ENCODE results near the gene HIPK1. TPM values are rescaled to one million over a fixed set of nuclear protein-coding genes. Genes with fewer than 3 reads are reported as not detected.

Gene HIPK1
- total and polyA plus RNA-seq, 2 experiments from 2014 or later, result 8.7 to 31.6 TPM

- H2AFZ ChIP-seq, result no peak overlapping the region
- no peak for DNase-seq (ENCODE audit: low spot score)
- H3K36me3 ChIP-seq (replicated peaks; ENCODE audit: insufficient read depth, low read depth), result no peaks in the 10 kb centered on the region
- TF ChIP-seq EZH2phosphoT487 (IDR thresholded peaks at IDR 0.05; ENCODE audit: low read depth, severe bottlenecking, unreplicated experiment), result no peak
- no peak for TF ChIP-seq CTCF (IDR thresholded peaks at IDR 0.05; ENCODE audit: poor library complexity)
- TF ChIP-seq EZH2 (IDR thresholded peaks at IDR 0.05; ENCODE audit: borderline replicate concordance), result no peak
- H4K20me1 ChIP-seq (ENCODE audit: insufficient read depth, poor library complexity, severe bottlenecking), result no peaks in the 10 kb centered on the region
- 74% methylated on average over 5 of the region's 5 CpGs for WGBS (ENCODE audit: low lambda C conversion rate, missing lambda C conversion rate)
- H3K79me2 ChIP-seq, result no peaks in the 10 kb centered on the region
- H3K4me2 ChIP-seq, result no peak overlapping the region
- H3K4me3 ChIP-seq, result no peak overlapping the region
- H3K27ac ChIP-seq, result no peak overlapping the region
- H3K9me3 ChIP-seq (ENCODE audit: low read depth), result peaks cover 9% of the 10 kb centered on the region
- no peaks in the 10 kb centered on the region for H3K27me3 ChIP-seq
- no peaks in the 10 kb centered on the region for H3K4me1 ChIP-seq (ENCODE audit: insufficient read depth)
- H3K9me2 ChIP-seq (replicated peaks; ENCODE audit: insufficient read depth), result no peaks in the 10 kb centered on the region
Measured at GRCh38 chr1:113991467-113991997, 62.4 kb downstream of the HIPK1 start.

GRCh38 chr1:113993072-113993471 is 63.9 kb downstream of the HIPK1 start:
- Histone ChIP-seq H3K9me2 (replicated peaks; ENCODE audit: insufficient read depth) (no peaks in the 10 kb centered on the region), H3K27ac (no peak overlapping the region), H4K20me1 (ENCODE audit: insufficient read depth, poor library complexity, severe bottlenecking) (no peaks in the 10 kb centered on the region), H3K4me3 (no peak overlapping the region), H3K36me3 (replicated peaks; ENCODE audit: insufficient read depth, low read depth) (no peaks in the 10 kb centered on the region), H3K79me2 (no peaks in the 10 kb centered on the region), H3K4me1 (ENCODE audit: insufficient read depth) (no peaks in the 10 kb centered on the region), H2AFZ (no peak overlapping the region), H3K9me3 (ENCODE audit: low read depth) (peaks cover 9% of the 10 kb centered on the region), H3K27me3 (no peaks in the 10 kb centered on the region), H3K4me2 (no peak overlapping the region)
- no peak for DNase-seq (ENCODE audit: low spot score)
- TF ChIP-seq CTCF (IDR thresholded peaks at IDR 0.05; ENCODE audit: poor library complexity) (no peak), EZH2 (IDR thresholded peaks at IDR 0.05; ENCODE audit: borderline replicate concordance) (no peak), EZH2phosphoT487 (IDR thresholded peaks at IDR 0.05; ENCODE audit: low read depth, severe bottlenecking, unreplicated experiment) (no peak)
- 91% methylated on average over 5 of the region's 5 CpGs for WGBS (ENCODE audit: low lambda C conversion rate, missing lambda C conversion rate)

GRCh38 chr1:113993766-113994165 is 64.6 kb downstream of the HIPK1 start:
- no peaks in the 10 kb centered on the region for H3K79me2 ChIP-seq
- H3K27ac ChIP-seq, result no peak overlapping the region
- 100% methylated on average over 2 of the region's 2 CpGs for WGBS (ENCODE audit: low lambda C conversion rate, missing lambda C conversion rate)
- no peak for DNase-seq (ENCODE audit: low spot score)
- H3K9me2 ChIP-seq (replicated peaks; ENCODE audit: insufficient read depth), result no peaks in the 10 kb centered on the region
- H2AFZ ChIP-seq, result no peak overlapping the region
- H4K20me1 ChIP-seq (ENCODE audit: insufficient read depth, poor library complexity, severe bottlenecking), result no peaks in the 10 kb centered on the region
- H3K27me3 ChIP-seq, result no peaks in the 10 kb centered on the region
- TF ChIP-seq EZH2 (IDR thresholded peaks at IDR 0.05; ENCODE audit: borderline replicate concordance) (no peak), EZH2phosphoT487 (IDR thresholded peaks at IDR 0.05; ENCODE audit: low read depth, severe bottlenecking, unreplicated experiment) (no peak), CTCF (IDR thresholded peaks at IDR 0.05; ENCODE audit: poor library complexity) (no peak)
- H3K4me3 ChIP-seq, result no peak overlapping the region
- H3K9me3 ChIP-seq (ENCODE audit: low read depth), result peaks cover 9% of the 10 kb centered on the region
- H3K4me1 ChIP-seq (ENCODE audit: insufficient read depth), result no peaks in the 10 kb centered on the region
- no peak overlapping the region for H3K4me2 ChIP-seq
- no peaks in the 10 kb centered on the region for H3K36me3 ChIP-seq (replicated peaks; ENCODE audit: insufficient read depth, low read depth)

All from hepatocyte (in vitro differentiated cells).